HG03575 (cell line): ENCODE results near the gene KRT1.
"Not testable (repeated sequence)": the region's sequence is repeated elsewhere in the genome, so short reads cannot be mapped to it uniquely, and the experiment has no call there.

ENCODE experiments used
- ATAC-seq: cut with Tn5 transposase; IDR thresholded peaks from one replicate; pipeline ENCODE4 v1.9.1; 2021; ENCODE audit not compliant: unreplicated experiment, insufficient number of reproducible peaks, low FRiP score; ENCODE audit errors: extremely low read depth

Gene KRT1

GRCh38 chr12:52680363-52680762, at the start of gene KRT1:
Gene KRT1, minus strand, starts transcription at chr12:52680407. Its CDS starts 59 bp downstream, at chr12:52680348.
- no peak for ATAC-seq

- ATAC-seq, result no peak
These were observed 48.9 kb upstream of the KRT1 start for GRCh38 chr12:52729147-52729546.

- no peak for ATAC-seq
These were observed 48.2 kb upstream of the KRT1 start for GRCh38 chr12:52728374-52728773.

- no peak for ATAC-seq
These were observed 46.8 kb upstream of the KRT1 start for GRCh38 chr12:52727037-52727436.

DNA sequence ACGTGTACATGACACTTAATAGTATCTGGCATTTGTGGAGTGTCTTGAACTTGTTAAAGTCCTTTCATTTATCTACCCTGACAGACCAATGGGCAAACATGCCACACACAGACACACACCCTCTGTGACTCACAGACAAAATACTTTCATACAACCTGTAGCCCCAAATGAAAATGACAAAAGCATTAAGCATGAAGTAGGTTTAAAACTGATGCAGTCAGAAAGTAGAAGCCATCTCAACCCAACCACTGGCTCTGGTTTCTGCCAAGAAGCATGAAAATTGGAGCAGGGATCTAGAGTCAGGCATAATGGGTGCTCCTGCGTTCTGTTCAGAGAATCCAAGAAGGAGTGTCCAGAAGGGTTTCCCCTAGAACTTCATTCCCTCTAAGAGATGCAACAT, 46.2 kb upstream of the KRT1 start:
- no peak for ATAC-seq

- ATAC-seq, result no peak
These were observed 44.2 kb upstream of the KRT1 start for GRCh38 chr12:52724384-52724783.

DNA sequence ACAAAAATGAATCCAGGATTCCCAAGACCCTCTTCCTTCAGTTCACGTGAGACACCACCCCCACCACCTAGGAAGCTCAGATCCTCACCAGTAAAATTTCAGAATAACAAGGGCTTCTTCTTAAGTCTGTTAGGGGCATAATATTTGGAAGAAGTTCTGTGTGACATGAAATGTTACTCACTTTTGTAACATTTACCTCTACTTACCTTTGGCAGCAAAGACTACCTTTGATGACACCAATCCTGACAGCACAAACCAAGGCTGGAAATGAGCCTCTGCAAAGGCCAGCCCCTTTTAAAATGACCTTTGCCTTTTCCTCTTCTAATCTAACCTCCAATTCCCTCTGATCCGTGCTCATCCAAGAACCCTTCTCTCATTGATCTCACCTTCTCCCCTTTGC, 42.5 kb upstream of the KRT1 start:
- no peak for ATAC-seq

- ATAC-seq, result no peak
These were observed 41.7 kb upstream of the KRT1 start for GRCh38 chr12:52721838-52722470.

GRCh38 chr12:52720365-52720886, 40.2 kb upstream of the KRT1 start:
- ATAC-seq, result no peak

DNA sequence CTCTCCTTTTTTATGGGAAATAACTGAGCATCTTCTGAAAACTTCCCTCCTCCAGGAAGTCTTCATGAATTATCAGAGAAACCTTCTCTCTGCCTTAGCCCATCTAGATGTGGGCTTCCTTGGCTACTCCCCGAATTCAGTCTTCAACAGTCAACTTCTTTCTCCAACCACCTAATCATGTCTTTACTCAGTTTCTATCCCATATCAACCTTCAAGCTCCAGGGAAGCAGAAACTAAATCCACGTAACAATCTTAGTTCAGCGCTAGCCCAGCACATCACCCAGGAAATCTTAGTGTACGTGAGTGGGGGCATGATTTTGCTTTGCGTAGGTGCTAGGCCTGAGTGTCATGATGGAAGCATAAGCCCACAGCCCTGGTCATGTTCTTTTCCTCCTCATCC, 35.9 kb upstream of the KRT1 start:
- ATAC-seq, result no peak

- ATAC-seq, result no peak
These were observed 35.2 kb upstream of the KRT1 start for GRCh38 chr12:52715416-52715815.

- no peak for ATAC-seq
These were observed 34.7 kb upstream of the KRT1 start for GRCh38 chr12:52714887-52715281.

GRCh38 chr12:52713960-52714886, 34.0 kb upstream of the KRT1 start:
- ATAC-seq, result no peak

GRCh38 chr12:52712122-52712521, 31.9 kb upstream of the KRT1 start:
- ATAC-seq, result not testable (repeated sequence)

DNA sequence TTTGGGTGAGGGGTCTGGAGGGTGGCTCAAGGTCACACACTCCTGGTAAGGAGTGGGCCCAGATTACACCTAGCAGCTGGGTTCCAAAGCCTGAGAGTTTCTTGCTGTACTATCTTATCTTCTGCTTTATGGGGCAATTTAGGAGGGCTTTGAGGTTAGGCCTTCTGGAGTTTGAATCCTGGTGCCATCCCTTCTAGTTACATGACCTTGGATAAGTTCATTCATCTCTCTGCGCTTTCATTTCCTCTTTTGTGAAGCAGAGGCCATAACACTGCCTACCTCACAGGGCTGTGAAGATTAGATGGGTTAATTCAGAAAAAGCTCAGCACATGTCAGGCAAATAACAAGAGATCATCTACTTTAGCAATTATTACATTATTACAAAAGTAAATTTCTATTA, 30.5 kb upstream of the KRT1 start:
- ATAC-seq, result no peak

GRCh38 chr12:52708010-52708409, 27.8 kb upstream of the KRT1 start:
- no peak for ATAC-seq

DNA sequence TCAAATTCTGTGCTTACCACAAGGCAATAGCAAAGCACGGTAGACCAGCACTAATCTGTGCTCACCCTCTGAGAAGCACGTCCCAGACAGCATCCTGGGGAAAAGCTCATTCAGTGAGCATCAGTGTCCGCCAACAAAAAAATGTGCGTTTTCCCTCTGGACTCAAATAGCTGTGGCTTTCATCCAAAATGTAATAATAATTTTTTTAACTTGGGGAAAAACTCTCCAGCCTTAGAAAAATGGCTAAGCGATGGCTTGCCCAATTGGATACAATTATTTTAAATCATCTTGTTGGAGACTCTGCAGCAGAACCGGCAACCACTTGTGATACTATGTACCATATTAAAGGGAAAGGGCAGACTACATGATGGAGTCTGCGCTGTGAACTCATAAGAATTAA, 24.3 kb upstream of the KRT1 start:
- no peak for ATAC-seq

DNA sequence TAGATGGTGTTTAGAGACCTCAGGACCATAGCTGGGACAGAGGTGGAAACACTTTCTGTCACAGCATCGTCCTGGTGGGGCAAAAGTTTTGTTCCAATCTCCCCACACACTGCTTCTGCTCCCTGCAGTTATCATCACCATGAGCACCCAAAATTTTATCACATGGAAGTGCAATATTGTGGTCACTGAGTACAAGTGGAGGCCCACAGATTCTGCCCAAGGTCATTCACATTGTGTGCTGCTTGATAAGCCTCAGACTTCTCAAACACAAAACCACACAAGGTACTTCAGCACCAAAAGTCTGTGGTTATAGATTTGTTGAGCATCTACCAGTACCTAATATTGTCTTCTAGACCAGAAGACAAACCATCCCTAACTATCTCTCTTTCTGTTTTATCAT, 23.7 kb upstream of the KRT1 start:
- no peak for ATAC-seq

GRCh38 chr12:52703424-52703823, 23.2 kb upstream of the KRT1 start, which contains the start of gene KRT77:
Gene KRT77, minus strand, starts transcription at chr12:52703524. Its CDS starts 90 bp downstream, at chr12:52703434.
- no peak for ATAC-seq

DNA sequence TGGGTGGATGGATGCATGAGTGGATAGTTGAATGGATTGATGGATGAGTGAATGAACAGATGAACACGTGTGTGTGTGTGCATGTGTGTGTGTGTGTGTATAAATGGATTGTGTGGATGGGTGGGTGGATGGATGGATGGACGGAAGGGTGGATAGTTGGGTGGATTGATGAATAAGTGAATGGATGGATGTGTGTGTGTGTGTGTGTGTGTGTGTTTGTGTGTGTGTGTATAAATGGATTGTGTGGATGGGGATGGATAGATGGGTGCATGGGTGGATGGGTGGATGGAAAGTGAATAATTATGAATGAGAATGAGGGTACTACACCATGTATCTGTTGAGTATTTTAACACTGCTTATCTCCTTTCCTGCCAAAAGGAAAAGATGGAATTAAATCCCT, 22.1 kb upstream of the KRT1 start:
- no peak for ATAC-seq
